ENCODE results near the gene CDHR1.

The CDHR1 gene

DNA sequence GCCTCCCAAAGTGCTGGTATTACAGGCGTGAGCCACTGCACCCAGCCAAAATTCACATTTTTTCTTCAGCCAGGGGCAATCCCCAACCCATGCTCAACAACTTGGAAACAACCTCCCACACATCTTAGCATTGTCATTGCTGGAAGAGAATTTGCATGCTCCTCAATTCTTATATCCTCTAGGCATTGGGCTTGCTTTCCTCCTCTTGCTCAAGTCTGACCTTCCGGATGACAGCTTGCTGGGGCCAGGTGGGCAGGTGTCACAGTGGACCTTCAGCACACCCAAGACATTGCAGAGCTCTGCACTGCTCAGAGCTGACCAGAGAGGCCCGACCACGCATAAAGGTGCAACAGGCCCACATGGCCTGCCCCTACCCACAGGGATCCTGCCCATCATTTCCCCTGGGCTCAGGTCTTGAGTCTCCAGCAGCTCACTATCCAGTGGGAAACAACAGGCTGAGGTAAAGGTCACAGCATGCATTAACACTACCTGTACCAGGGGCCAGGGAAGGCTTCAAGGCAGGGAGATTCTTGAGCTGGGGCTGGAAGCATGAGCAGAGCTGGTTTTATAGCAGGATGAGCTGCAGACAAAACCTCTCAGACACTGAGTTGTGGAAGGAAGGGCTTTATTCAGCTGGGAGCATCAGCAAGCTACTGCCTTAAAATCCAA is 27.6 kb upstream of the CDHR1 start:
- TF ChIP-seq, protein P1, sequence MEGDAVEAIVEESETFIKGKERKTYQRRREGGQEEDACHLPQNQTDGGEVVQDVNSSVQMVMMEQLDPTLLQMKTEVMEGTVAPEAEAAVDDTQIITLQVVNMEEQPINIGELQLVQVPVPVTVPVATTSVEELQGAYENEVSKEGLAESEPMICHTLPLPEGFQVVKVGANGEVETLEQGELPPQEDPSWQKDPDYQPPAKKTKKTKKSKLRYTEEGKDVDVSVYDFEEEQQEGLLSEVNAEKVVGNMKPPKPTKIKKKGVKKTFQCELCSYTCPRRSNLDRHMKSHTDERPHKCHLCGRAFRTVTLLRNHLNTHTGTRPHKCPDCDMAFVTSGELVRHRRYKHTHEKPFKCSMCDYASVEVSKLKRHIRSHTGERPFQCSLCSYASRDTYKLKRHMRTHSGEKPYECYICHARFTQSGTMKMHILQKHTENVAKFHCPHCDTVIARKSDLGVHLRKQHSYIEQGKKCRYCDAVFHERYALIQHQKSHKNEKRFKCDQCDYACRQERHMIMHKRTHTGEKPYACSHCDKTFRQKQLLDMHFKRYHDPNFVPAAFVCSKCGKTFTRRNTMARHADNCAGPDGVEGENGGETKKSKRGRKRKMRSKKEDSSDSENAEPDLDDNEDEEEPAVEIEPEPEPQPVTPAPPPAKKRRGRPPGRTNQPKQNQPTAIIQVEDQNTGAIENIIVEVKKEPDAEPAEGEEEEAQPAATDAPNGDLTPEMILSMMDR (IDR thresholded peaks at IDR 0.05), result no peak

DNA sequence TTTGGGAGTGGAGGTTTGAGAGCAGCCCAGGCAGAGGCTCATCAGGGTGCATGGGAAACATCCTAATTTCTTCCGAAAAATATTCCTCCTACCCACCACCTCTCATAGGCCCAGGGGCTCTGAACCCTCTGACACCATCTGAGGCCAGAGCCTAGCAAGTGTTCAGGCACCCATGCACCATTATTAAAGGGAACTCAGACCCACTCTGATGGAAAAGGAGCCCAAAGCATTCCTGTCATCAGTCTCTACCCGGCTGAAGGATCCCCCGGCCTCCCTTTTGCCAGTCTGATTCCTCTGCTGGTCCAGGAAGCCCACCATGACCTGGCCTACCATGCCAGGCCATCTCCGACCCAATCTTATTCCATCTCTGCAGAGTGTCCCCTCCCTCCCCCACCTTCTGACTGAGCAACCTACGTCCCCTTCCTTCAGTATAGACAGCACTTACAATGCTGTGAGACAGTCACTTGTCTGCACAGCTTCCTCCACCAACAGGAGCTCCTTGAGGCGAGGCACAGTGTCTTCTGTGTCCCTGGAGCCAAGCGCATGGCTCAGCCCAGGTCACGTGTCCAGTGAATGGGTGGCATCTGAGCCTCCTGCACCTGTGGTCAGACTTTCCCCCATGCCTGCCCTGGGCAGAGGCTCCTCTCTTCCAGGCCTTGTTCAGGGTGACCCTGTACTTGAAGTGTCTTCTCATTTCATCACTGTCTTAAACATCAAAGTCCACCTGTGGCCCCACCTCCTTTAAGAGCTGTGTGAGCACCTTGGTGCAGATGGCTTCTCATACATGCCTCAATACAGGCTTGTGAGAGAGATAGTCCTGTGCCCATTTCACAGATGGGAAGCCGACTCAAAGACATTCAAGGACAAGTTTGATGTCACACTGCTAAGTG is 21.6 kb upstream of the CDHR1 start:
- TF ChIP-seq, protein P1 (IDR thresholded peaks at IDR 0.05), result no peak

GRCh38 chr10:84173501-84173929 is 20.8 kb upstream of the CDHR1 start, which contains the start of gene GPR15LG:
Gene GPR15LG (plus strand): TSS chr10:84173801. CDS start chr10:84173852, 51 bp downstream.
- TF ChIP-seq, protein P1 (IDR thresholded peaks at IDR 0.05), result no peak

DNA sequence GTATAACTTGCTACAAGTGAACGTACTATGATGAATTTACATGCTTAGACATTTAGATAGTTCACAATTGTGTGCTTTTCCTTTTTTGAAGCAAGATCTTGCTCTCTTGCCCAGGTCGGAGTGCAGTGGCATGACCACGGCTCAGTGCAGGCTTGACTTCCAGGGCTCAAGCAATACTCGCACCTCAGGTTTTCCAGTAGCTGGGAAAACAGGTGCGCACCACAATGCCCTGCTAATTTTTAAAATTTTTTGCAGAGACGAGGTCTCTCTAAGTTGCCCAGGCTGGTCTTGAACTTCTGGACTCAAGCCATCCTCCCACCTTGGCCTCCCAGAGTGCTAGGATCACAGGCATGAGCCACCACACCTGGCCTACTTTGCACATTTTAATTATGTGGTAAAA is 18.9 kb upstream of the CDHR1 start:
- TF ChIP-seq, protein P1 (IDR thresholded peaks at IDR 0.05), result no peak

- TF ChIP-seq, protein P1 (IDR thresholded peaks at IDR 0.05), result no peak
These were observed 18.0 kb upstream of the CDHR1 start for GRCh38 chr10:84176351-84176750.

GRCh38 chr10:84176836-84177474 is 17.4 kb upstream of the CDHR1 start:
- TF ChIP-seq, protein P1 (IDR thresholded peaks at IDR 0.05), result no peak

DNA sequence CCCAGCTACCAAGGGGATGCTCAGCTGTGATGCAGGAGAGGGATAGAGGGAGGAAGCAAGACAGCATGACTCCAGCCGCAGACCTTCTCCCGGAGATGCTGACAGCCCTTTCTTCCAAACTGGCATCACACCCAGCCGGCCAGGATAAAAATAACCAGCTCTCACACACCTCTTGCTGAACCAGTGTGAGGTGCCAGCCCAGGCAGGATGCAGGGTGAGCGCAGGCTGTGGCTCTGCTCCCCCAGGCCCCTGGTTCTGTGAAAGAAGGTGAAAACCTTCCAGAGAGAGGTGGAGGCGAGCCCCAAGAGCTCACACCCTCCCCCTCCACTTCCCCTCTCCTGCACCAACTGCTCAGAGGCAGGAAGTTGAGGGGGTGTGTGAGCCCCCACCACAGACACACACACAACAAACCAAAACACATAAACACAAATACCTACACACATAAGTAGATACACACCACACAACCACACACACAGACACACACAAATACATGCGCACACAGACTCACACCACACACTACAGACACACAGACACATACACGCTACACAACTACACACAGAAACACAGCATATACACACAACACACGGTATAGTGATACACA is 16.7 kb upstream of the CDHR1 start:
- TF ChIP-seq, protein P1 (IDR thresholded peaks at IDR 0.05), result no peak
